ENCODE measurements around the gene TMEM219. TPM values are rescaled to one million over a fixed set of nuclear protein-coding genes. Genes with fewer than 3 reads are reported as not detected.

TMEM219 gene
- total and polyA plus RNA-seq, 4 donors: 56.4 to 210 (median 134) TPM

DNA sequence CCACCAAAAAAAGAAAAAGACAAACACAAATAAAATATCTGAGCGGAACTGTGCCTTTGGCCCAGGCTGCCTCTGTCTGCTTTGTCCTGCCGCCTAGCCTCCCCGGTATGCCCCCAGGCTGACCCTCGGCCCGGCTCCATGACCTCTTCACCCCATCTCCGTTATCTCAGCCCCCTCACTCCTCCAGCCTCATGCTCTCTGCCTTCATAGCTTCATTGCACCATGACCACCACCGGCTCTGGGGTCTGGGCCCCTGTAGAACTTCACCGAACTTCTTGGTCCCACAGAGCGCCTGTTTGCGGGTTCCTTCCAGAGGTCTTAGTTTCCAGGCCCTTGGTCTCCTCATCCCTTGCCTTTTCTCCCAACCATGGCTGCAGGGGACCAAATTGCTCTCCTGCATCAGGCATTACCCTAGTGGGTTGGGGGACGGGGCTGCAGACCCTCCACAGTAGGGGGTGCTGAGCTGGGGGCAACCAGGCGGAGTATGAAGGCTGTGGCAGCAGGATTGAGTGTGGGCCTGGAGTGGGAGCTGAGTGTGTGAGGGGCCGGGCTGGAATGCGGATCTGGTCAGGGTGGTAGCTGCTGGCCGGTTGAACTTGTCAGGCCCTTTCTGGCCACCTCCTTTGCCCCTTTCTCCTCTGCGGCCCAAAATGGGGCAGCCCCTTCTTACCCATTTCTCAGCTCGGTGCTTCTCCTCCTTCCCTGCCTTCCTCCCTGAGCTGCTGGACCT lies 26.6 kb downstream of the TMEM219 start:
- WGBS, 2 donors: 78 to 87% methylated on average over 17 of the region's 17 CpGs
- Histone ChIP-seq H3K9me3 (ENCODE audit: control insufficient read depth in 4 of 4, insufficient read depth in 3 of 4, low read length in 3 of 4) (no peaks in the 10 kb centered on the region), H3K9ac (ENCODE audit: insufficient read depth in 1 of 2, low read length in 2 of 2) (no peak overlapping the region), H3K4me1 (ENCODE audit: control insufficient read depth in 5 of 5, insufficient read depth in 5 of 5, low read length in 5 of 5) (peaks cover 0 to 10% (median 0%) of the 10 kb centered on the region in 5 donors), H3K27me3 (ENCODE audit: control insufficient read depth in 3 of 3, insufficient read depth in 3 of 3, low read length in 2 of 3) (no peaks in the 10 kb centered on the region), H3K27ac (ENCODE audit: low read depth in 1 of 2, low read length in 1 of 2) (peak overlapping the region in 1 of 2 donors; percentile 76), H3K4me3 (no peak overlapping the region), H3K36me3 (ENCODE audit: control insufficient read depth in 4 of 4, insufficient read depth in 4 of 4, low read length in 4 of 4) (peaks cover 23 to 85% (median 55%) of the 10 kb centered on the region in 4 donors)
- no peak for ATAC-seq (ENCODE audit: insufficient read depth, low FRiP score)
- no peak for DNase-seq
- TF ChIP-seq CTCF (IDR thresholded peaks at IDR 0.05; ENCODE audit: control extremely low read depth, extremely low read depth): no peak

GRCh38 chr16:29989111-29989858 lies 27.4 kb downstream of the TMEM219 start:
- Histone ChIP-seq H3K36me3 (ENCODE audit: control insufficient read depth in 4 of 4, insufficient read depth in 4 of 4, low read length in 4 of 4) (peaks cover 19 to 83% (median 49%) of the 10 kb centered on the region in 4 donors), H3K4me3 (no peak overlapping the region), H3K4me1 (ENCODE audit: control insufficient read depth in 5 of 5, insufficient read depth in 5 of 5, low read length in 5 of 5) (peaks cover 0 to 11% (median 3%) of the 10 kb centered on the region in 5 donors), H3K27ac (ENCODE audit: low read depth in 1 of 2, low read length in 1 of 2) (peak overlapping the region in 1 of 2 donors; percentile 76), H3K9me3 (ENCODE audit: control insufficient read depth in 4 of 4, insufficient read depth in 3 of 4, low read length in 3 of 4) (no peaks in the 10 kb centered on the region), H3K9ac (ENCODE audit: insufficient read depth in 1 of 2, low read length in 2 of 2) (peak overlapping the region in 1 of 2 donors; percentile 33), H3K27me3 (ENCODE audit: control insufficient read depth in 3 of 3, insufficient read depth in 3 of 3, low read length in 2 of 3) (no peaks in the 10 kb centered on the region)
- WGBS, 2 donors: 75 to 88% methylated on average over 23 of the region's 23 CpGs
- no peak for TF ChIP-seq CTCF (IDR thresholded peaks at IDR 0.05; ENCODE audit: control extremely low read depth, extremely low read depth)
- ATAC-seq (ENCODE audit: insufficient read depth, low FRiP score) (peak; percentile 32), DNase-seq (peak in 1 of 3 donors; percentile 36)

DNA sequence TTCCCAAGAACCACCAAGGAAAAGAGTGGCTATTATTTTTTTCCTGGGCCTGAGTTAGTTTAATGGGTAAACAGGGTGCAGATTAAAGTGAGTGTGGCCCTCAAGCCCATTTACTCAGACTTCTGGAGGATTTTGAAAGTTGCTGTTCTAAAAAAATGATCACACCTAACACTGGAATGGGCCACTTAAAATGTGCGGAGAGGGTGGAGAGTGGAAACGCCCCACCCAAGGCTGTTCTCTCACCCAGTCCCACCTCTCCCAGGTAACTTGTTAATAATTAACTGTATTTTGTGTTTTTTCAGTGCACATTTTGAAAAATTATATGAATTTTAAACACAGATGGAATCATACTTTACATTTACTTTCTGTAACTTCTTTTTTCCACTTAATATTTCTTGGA lies 28.2 kb downstream of the TMEM219 start:
- no peak overlapping the region for H3K9ac ChIP-seq (ENCODE audit: insufficient read depth in 1 of 2, low read length in 2 of 2)

More for the DNA sequence above, 28.2 kb downstream of the TMEM219 start:
- ATAC-seq (ENCODE audit: insufficient read depth, low FRiP score): peak; percentile 36
- H3K36me3 ChIP-seq (ENCODE audit: control insufficient read depth in 4 of 4, insufficient read depth in 4 of 4, low read length in 4 of 4): peaks cover 12 to 76% (median 42%) of the 10 kb centered on the region in 4 donors
- peaks cover 0 to 18% (median 11%) of the 10 kb centered on the region in 5 donors for H3K4me1 ChIP-seq (ENCODE audit: control insufficient read depth in 5 of 5, insufficient read depth in 5 of 5, low read length in 5 of 5)
- WGBS, 2 donors: 83% methylated on average over 2 of the region's 2 CpGs
- H3K9me3 ChIP-seq (ENCODE audit: control insufficient read depth in 4 of 4, insufficient read depth in 3 of 4, low read length in 3 of 4): no peaks in the 10 kb centered on the region
- H3K27me3 ChIP-seq (ENCODE audit: control insufficient read depth in 3 of 3, insufficient read depth in 3 of 3, low read length in 2 of 3): no peaks in the 10 kb centered on the region
- no peak overlapping the region for H3K4me3 ChIP-seq
- TF ChIP-seq CTCF (IDR thresholded peaks at IDR 0.05; ENCODE audit: control extremely low read depth, extremely low read depth): no peak
- H3K27ac ChIP-seq (ENCODE audit: low read depth in 1 of 2, low read length in 1 of 2): no peak overlapping the region
- no peak for DNase-seq
